Uterus (tissue), 4 donors: ENCODE results near the gene KLF11. TPM values are rescaled to one million over a fixed set of nuclear protein-coding genes. Genes with fewer than 3 reads are reported as not detected.
A peak's percentile ranks its signal among the peaks of the same experiment; 100 is the strongest.

Experiments used
- DNase-seq, 2 donors: peaks; one replicate each; pipeline ENCODE4 v3.0.0-alpha.2; 2019 to 2020
- H3K27ac ChIP-seq, 2 donors: fragments of 200-600 bp; sonication (generic); 1 replicate in 1 of 2; 2 replicates in 1 of 2; pipeline ENCODE4 v1.5.1; 2016 to 2018
- H3K27me3 ChIP-seq, 2 donors: fragments of 200-600 bp; sonication (generic); one replicate each; pipeline ENCODE4 v1.5.1; 2018 to 2019; ENCODE audit warnings: control low read depth in 1 of 2
- H3K36me3 ChIP-seq, 2 donors: fragments of 200-600 bp; sonication (generic); one replicate each; pipeline ENCODE4 v1.5.1; 2019; ENCODE audit warnings: control low read depth in 1 of 2
- H3K4me1 ChIP-seq, 2 donors: fragments of 200-600 bp; sonication (generic); one replicate each; pipeline ENCODE4 v1.5.1; 2018 to 2019; ENCODE audit warnings: control low read depth in 1 of 2
- H3K4me3 ChIP-seq, 2 donors: fragments of 200-600 bp; sonication (generic); 1 replicate in 1 of 2; 2 replicates in 1 of 2; pipeline ENCODE4 v1.5.1; 2018 to 2019; ENCODE audit warnings: mild to moderate bottlenecking in 1 of 2
- H3K9me3 ChIP-seq, 2 donors: fragments of 200-600 bp; sonication (generic); one replicate each; pipeline ENCODE4 v1.5.1; 2019; ENCODE audit warnings: control low read depth in 1 of 2
- CTCF ChIP-seq, 4 experiments: fragments of 200-600 bp in 2 of 4; fragments of 450-650 bp in 2 of 4; sonication (generic) in 2 of 4; IDR thresholded peaks; one replicate each; pipeline ENCODE4 v1.5.1; 2016 to 2019; ENCODE audit warnings: antibody characterized with exemption in 4 of 4, mild to moderate bottlenecking in 2 of 4, moderate library complexity in 1 of 4
- POLR2A ChIP-seq, 2 donors: fragments of 450-650 bp; IDR thresholded peaks; one replicate each; pipeline ENCODE4 v1.6.1; 2016; ENCODE audit warnings: antibody characterized with exemption in 2 of 2, mild to moderate bottlenecking in 1 of 2, moderate library complexity in 1 of 2
- intact Hi-C: fragments of 100-400 bp; cut with DNase I; formaldehyde crosslinking; loops from one replicate; pipeline ENCODE4 v1.15.1; 2023; ENCODE audit warnings: low total_unique reads
- total RNA-seq, 4 donors: library from RNA; depleted of rRNA in 3 of 4; stranded (reverse); fragments of >200 nt in 3 of 4; gene quantifications; one replicate each; pipeline versions ENCODE4 v1.1.0 to v1.2.4, GENCODE V29; 2014 to 2023
- donor health status: DM: yes; HTN: yes; CAD: no.

Gene KLF11
- total RNA-seq = 10 to 100 TPM; 23.4 to 49.9 (median 31.7) TPM

- DNase-seq = peak; percentile 94 to 95
- Histone ChIP-seq H3K36me3 (no peaks in the 10 kb centered on the region), H3K27me3 (no peaks in the 10 kb centered on the region), H3K27ac (peak within 1 kb of the TSS; percentile 100), H3K9me3 (no peaks in the 10 kb centered on the region), H3K4me1 (peaks cover 0 to 8% of the 10 kb centered on the region in 2 donors), H3K4me3 (peak within 1 kb of the TSS; percentile 58 to 85)
- peak in 1 of 2 donors; percentile 85 for TF ChIP-seq POLR2A (IDR thresholded peaks at IDR 0.05)
- no peak for TF ChIP-seq CTCF (IDR thresholded peaks at IDR 0.05)
- intact Hi-C loops = no loop called here
Measured at GRCh38 chr2:10043256-10043905, at the start of gene KLF11. TSS of gene KLF11 (plus strand) at chr2:10043550. CDS start at chr2:10043717, 167 bp downstream.

- Histone ChIP-seq H3K4me3 (no peak overlapping the region), H3K27ac (no peak overlapping the region), H3K4me1 (no peaks in the 10 kb centered on the region), H3K36me3 (no peaks in the 10 kb centered on the region), H3K9me3 (no peaks in the 10 kb centered on the region), H3K27me3 (no peaks in the 10 kb centered on the region)
- DNase-seq = peak in 1 of 2 donors; percentile 3
- TF ChIP-seq CTCF (IDR thresholded peaks at IDR 0.05) (no peak), POLR2A (IDR thresholded peaks at IDR 0.05) (no peak)
- intact Hi-C loops = no loop called here
Measured at GRCh38 chr2:9994462-9994861, 48.9 kb upstream of the KLF11 start.

GRCh38 chr2:9995059-9995458, 48.3 kb upstream of the KLF11 start:
- Histone ChIP-seq H3K9me3 (no peaks in the 10 kb centered on the region), H3K4me3 (no peak overlapping the region), H3K4me1 (no peaks in the 10 kb centered on the region), H3K27ac (no peak overlapping the region), H3K27me3 (no peaks in the 10 kb centered on the region), H3K36me3 (no peaks in the 10 kb centered on the region)
- TF ChIP-seq CTCF (IDR thresholded peaks at IDR 0.05) (no peak), POLR2A (IDR thresholded peaks at IDR 0.05) (no peak)
- peak in 1 of 2 donors; percentile 8 for DNase-seq
- intact Hi-C loops = no loop called here

GRCh38 chr2:9996321-9996720, 47.0 kb upstream of the KLF11 start:
- intact Hi-C loops = no loop called here
- peak in 1 of 2 donors; percentile 2 for DNase-seq
- Histone ChIP-seq H3K36me3 (no peaks in the 10 kb centered on the region), H3K27ac (no peak overlapping the region), H3K4me3 (no peak overlapping the region), H3K4me1 (no peaks in the 10 kb centered on the region), H3K9me3 (no peaks in the 10 kb centered on the region), H3K27me3 (no peaks in the 10 kb centered on the region)
- TF ChIP-seq POLR2A (IDR thresholded peaks at IDR 0.05) (no peak), CTCF (IDR thresholded peaks at IDR 0.05) (no peak)

GRCh38 chr2:9997936-9998335, 45.4 kb upstream of the KLF11 start:
- Histone ChIP-seq H3K36me3 (no peaks in the 10 kb centered on the region), H3K27me3 (no peaks in the 10 kb centered on the region), H3K4me3 (no peak overlapping the region), H3K4me1 (no peaks in the 10 kb centered on the region), H3K9me3 (no peaks in the 10 kb centered on the region), H3K27ac (no peak overlapping the region)
- intact Hi-C loops = no loop called here
- peak in 1 of 2 donors; percentile 1 for DNase-seq
- no peak for TF ChIP-seq CTCF (IDR thresholded peaks at IDR 0.05)
- no peak for TF ChIP-seq POLR2A (IDR thresholded peaks at IDR 0.05)
